Ascending aorta (tissue), 2 donors: ENCODE measurements around the gene C14orf132. TPM values are rescaled to one million over a fixed set of nuclear protein-coding genes. Genes with fewer than 3 reads are reported as not detected.

Experiments
- DNase-seq, 2 donors: peaks; one replicate each; pipeline ENCODE4 v3.0.0-alpha.2; 2019; ENCODE audit warnings: low spot score in 2 of 2
- H3K27ac ChIP-seq, 2 donors: fragments of 200-600 bp; sonication (generic); one replicate each; pipeline ENCODE4 v1.5.1; 2016 to 2017; ENCODE audit warnings: mild to moderate bottlenecking in 1 of 2
- H3K27me3 ChIP-seq: fragments of 200-600 bp; sonication (generic); one replicate; pipeline ENCODE4 v1.5.1; 2017
- H3K36me3 ChIP-seq, 2 donors: fragments of 200-600 bp; sonication (generic); one replicate each; pipeline ENCODE4 v1.5.1; 2016
- H3K4me1 ChIP-seq, 2 donors: fragments of 200-600 bp; sonication (generic); one replicate each; pipeline ENCODE4 v1.5.1; 2016 to 2017; ENCODE audit warnings: mild to moderate bottlenecking in 1 of 2
- H3K4me3 ChIP-seq, 2 donors: fragments of 200-600 bp; sonication (generic); one replicate each; pipeline ENCODE4 v1.5.1; 2016 to 2017; ENCODE audit warnings: mild to moderate bottlenecking in 1 of 2
- H3K9me3 ChIP-seq, 2 donors: fragments of 200-600 bp; sonication (generic); one replicate each; pipeline ENCODE4 v1.5.1; 2016
- CTCF ChIP-seq, 3 experiments: fragments of 200-600 bp in 2 of 3; fragments of 450-650 bp in 1 of 3; sonication (generic) in 2 of 3; IDR thresholded peaks; one replicate each; pipeline ENCODE4 v1.5.1; 2016 to 2019; ENCODE audit warnings: antibody characterized with exemption in 3 of 3, mild to moderate bottlenecking in 1 of 3, moderate library complexity in 1 of 3
- intact Hi-C: fragments of 100-400 bp; cut with DNase I; formaldehyde crosslinking; loops from one replicate; pipeline ENCODE4 v1.15.1; 2023
- total RNA-seq: library from RNA; depleted of rRNA; stranded (reverse); fragments of >200 nt; gene quantifications from one replicate; pipeline ENCODE4 v1.1.0, GENCODE V29; 2016

Gene C14orf132
- total RNA-seq, 1 donor from 2014 or later: 23.9 TPM

GRCh38 chr14:96079066-96079465, 39.9 kb downstream of the C14orf132 start:
- Histone ChIP-seq H3K4me3 (no peak overlapping the region), H3K9me3 (no peaks in the 10 kb centered on the region), H3K27me3 (no peaks in the 10 kb centered on the region), H3K27ac (no peak overlapping the region), H3K36me3 (no peaks in the 10 kb centered on the region), H3K4me1 (peaks cover 0 to 3% of the 10 kb centered on the region in 2 donors)
- intact Hi-C loops: no loop called here
- no peak for DNase-seq
- TF ChIP-seq CTCF (IDR thresholded peaks at IDR 0.05): no peak

GRCh38 chr14:96080571-96080970, 41.4 kb downstream of the C14orf132 start:
- H3K9me3 ChIP-seq: no peaks in the 10 kb centered on the region
- no peak for DNase-seq
- intact Hi-C loops: no loop called here
- peaks cover 0 to 3% of the 10 kb centered on the region in 2 donors for H3K4me1 ChIP-seq
- H3K27ac ChIP-seq: no peak overlapping the region
- no peaks in the 10 kb centered on the region for H3K27me3 ChIP-seq
- no peak for TF ChIP-seq CTCF (IDR thresholded peaks at IDR 0.05)
- H3K36me3 ChIP-seq: no peaks in the 10 kb centered on the region
- no peak overlapping the region for H3K4me3 ChIP-seq

GRCh38 chr14:96081224-96081623, 42.1 kb downstream of the C14orf132 start:
- no peak for TF ChIP-seq CTCF (IDR thresholded peaks at IDR 0.05)
- Histone ChIP-seq H3K4me1 (peaks cover 0 to 3% of the 10 kb centered on the region in 2 donors), H3K27me3 (no peaks in the 10 kb centered on the region), H3K36me3 (no peaks in the 10 kb centered on the region), H3K27ac (no peak overlapping the region), H3K9me3 (no peaks in the 10 kb centered on the region), H3K4me3 (no peak overlapping the region)
- no peak for DNase-seq
- intact Hi-C loops: no loop called here

- DNase-seq: no peak
- H3K36me3 ChIP-seq: peaks cover 4 to 6% of the 10 kb centered on the region in 2 donors
- H3K27me3 ChIP-seq: no peaks in the 10 kb centered on the region
- no peak for TF ChIP-seq CTCF (IDR thresholded peaks at IDR 0.05)
- no peaks in the 10 kb centered on the region for H3K9me3 ChIP-seq
- intact Hi-C loops: no loop called here
- no peak overlapping the region for H3K27ac ChIP-seq
- peaks cover 0 to 3% of the 10 kb centered on the region in 2 donors for H3K4me1 ChIP-seq
- H3K4me3 ChIP-seq: no peak overlapping the region
Measured at GRCh38 chr14:96081767-96082400, 42.7 kb downstream of the C14orf132 start.

GRCh38 chr14:96082420-96083300, 43.5 kb downstream of the C14orf132 start:
- intact Hi-C loops: no loop called here
- Histone ChIP-seq H3K27ac (no peak overlapping the region), H3K4me1 (peaks cover 0 to 3% of the 10 kb centered on the region in 2 donors), H3K4me3 (no peak overlapping the region), H3K9me3 (no peaks in the 10 kb centered on the region), H3K27me3 (no peaks in the 10 kb centered on the region), H3K36me3 (peaks cover 8 to 14% of the 10 kb centered on the region in 2 donors)
- no peak for TF ChIP-seq CTCF (IDR thresholded peaks at IDR 0.05)
- DNase-seq: no peak
